ENCODE measurements around the gene SLC26A8. TPM values are rescaled to one million over a fixed set of nuclear protein-coding genes. Genes with fewer than 3 reads are reported as not detected.

Gene SLC26A8
- total and polyA plus RNA-seq, 9 donors = 0.07 to 0.17 (median 0.10) TPM; not detected in 4

GRCh38 chr6:35907750-35908149 lies 116.7 kb downstream of the SLC26A8 start:
- Histone ChIP-seq H3K27ac (no peak overlapping the region), H3K36me3 (no peaks in the 10 kb centered on the region), H3K4me1 (ENCODE audit: insufficient read depth) (peaks cover 3% of the 10 kb centered on the region), H3K4me3 (no peak overlapping the region), H3K9me3 (no peaks in the 10 kb centered on the region), H3K27me3 (no peaks in the 10 kb centered on the region)
- DNase-seq = no peak
- WGBS, 3 donors = 89 to 94% (median 93%) methylated on average over 6 of the region's 6 CpGs
- TF ChIP-seq POLR2A (IDR thresholded peaks at IDR 0.05) (no peak), CTCF (IDR thresholded peaks at IDR 0.05) (no peak), EP300 (IDR thresholded peaks at IDR 0.05) (no peak)
- intact Hi-C loops (cut with DNase I) = no loop called here

GRCh38 chr6:35906499-35906846 lies 118.0 kb downstream of the SLC26A8 start:
- DNase-seq = no peak
- Histone ChIP-seq H3K4me1 (ENCODE audit: insufficient read depth) (peaks cover 3% of the 10 kb centered on the region), H3K27ac (no peak overlapping the region), H3K9me3 (no peaks in the 10 kb centered on the region), H3K36me3 (no peaks in the 10 kb centered on the region), H3K27me3 (no peaks in the 10 kb centered on the region), H3K4me3 (no peak overlapping the region)
- WGBS, 3 donors = 11 to 35% (median 17%) methylated on average over 2 of the region's 2 CpGs
- TF ChIP-seq CTCF (IDR thresholded peaks at IDR 0.05) = no peak
- TF ChIP-seq EP300 (IDR thresholded peaks at IDR 0.05) = no peak
- no peak for TF ChIP-seq POLR2A (IDR thresholded peaks at IDR 0.05)
- intact Hi-C loops (cut with DNase I) = no loop called here

- intact Hi-C loops (cut with DNase I) = no loop called here
- 49 to 66% (median 55%) methylated on average over 8 of the region's 8 CpGs for WGBS, 3 donors
- Histone ChIP-seq H3K4me3 (no peak overlapping the region), H3K36me3 (no peaks in the 10 kb centered on the region), H3K4me1 (ENCODE audit: insufficient read depth) (peaks cover 3% of the 10 kb centered on the region), H3K27me3 (no peaks in the 10 kb centered on the region), H3K9me3 (no peaks in the 10 kb centered on the region), H3K27ac (no peak overlapping the region)
- no peak for DNase-seq
- TF ChIP-seq POLR2A (IDR thresholded peaks at IDR 0.05) (no peak), EP300 (IDR thresholded peaks at IDR 0.05) (no peak), CTCF (IDR thresholded peaks at IDR 0.05) (no peak)
Observed at GRCh38 chr6:35905841-35906498, 118.5 kb downstream of the SLC26A8 start.

GRCh38 chr6:35905141-35905785 lies 119.2 kb downstream of the SLC26A8 start:
- TF ChIP-seq EP300 (IDR thresholded peaks at IDR 0.05) = no peak
- Histone ChIP-seq H3K4me1 (ENCODE audit: insufficient read depth) (peaks cover 3% of the 10 kb centered on the region), H3K9me3 (no peaks in the 10 kb centered on the region), H3K27ac (no peak overlapping the region), H3K27me3 (no peaks in the 10 kb centered on the region), H3K36me3 (no peaks in the 10 kb centered on the region), H3K4me3 (no peak overlapping the region)
- no peak for DNase-seq
- intact Hi-C loops (cut with DNase I) = no loop called here
- WGBS, 3 donors = 45 to 62% (median 45%) methylated on average over 2 of the region's 2 CpGs

- no peak for DNase-seq
- H3K9me3 ChIP-seq = no peaks in the 10 kb centered on the region
- 96% methylated on average over 4 of the region's 4 CpGs for WGBS, 3 donors
- no peaks in the 10 kb centered on the region for H3K27me3 ChIP-seq
- no peak overlapping the region for H3K27ac ChIP-seq
- intact Hi-C loops (cut with DNase I) = loop anchor here in 1 of 4 donors (5.0 kb wide), 1 partner anchor 699 kb away; no protein-coding TSS in a partner anchor
- H3K36me3 ChIP-seq = no peaks in the 10 kb centered on the region
- no peak overlapping the region for H3K4me3 ChIP-seq
- peaks cover 3% of the 10 kb centered on the region for H3K4me1 ChIP-seq (ENCODE audit: insufficient read depth)
- TF ChIP-seq POLR2A (IDR thresholded peaks at IDR 0.05) (no peak), CTCF (IDR thresholded peaks at IDR 0.05) (no peak), EP300 (IDR thresholded peaks at IDR 0.05) (no peak)
Observed at GRCh38 chr6:35903679-35904078, 120.8 kb downstream of the SLC26A8 start.
